ENCODE data around the gene CCDC167.

CCDC167 gene

GRCh38 chr6:37538107-37538506, 38.4 kb upstream of the CCDC167 start:
- H3K9me3 Mint-ChIP-seq = no peaks in the 10 kb centered on the region
- H3K36me3 Mint-ChIP-seq (ENCODE audit: low read depth) = no peaks in the 10 kb centered on the region
- no peak overlapping the region for H3K27ac Mint-ChIP-seq
- H3K4me3 Mint-ChIP-seq = no peak overlapping the region
- peaks cover 30% of the 10 kb centered on the region for H3K4me1 Mint-ChIP-seq
- no peak for DNase-seq
- peaks cover 80% of the 10 kb centered on the region for H3K27me3 Mint-ChIP-seq (ENCODE audit: low read depth, poor library complexity)
- TF ChIP-seq CTCF (IDR thresholded peaks at IDR 0.05) = no peak

GRCh38 chr6:37537548-37537947, 37.9 kb upstream of the CCDC167 start:
- no peak for TF ChIP-seq CTCF (IDR thresholded peaks at IDR 0.05)
- peaks cover 83% of the 10 kb centered on the region for H3K27me3 Mint-ChIP-seq (ENCODE audit: low read depth, poor library complexity)
- H3K4me3 Mint-ChIP-seq = no peak overlapping the region
- DNase-seq = no peak
- H3K9me3 Mint-ChIP-seq = no peaks in the 10 kb centered on the region
- H3K36me3 Mint-ChIP-seq (ENCODE audit: low read depth) = no peaks in the 10 kb centered on the region
- H3K27ac Mint-ChIP-seq = no peak overlapping the region
- peaks cover 30% of the 10 kb centered on the region for H3K4me1 Mint-ChIP-seq

- no peak for TF ChIP-seq CTCF (IDR thresholded peaks at IDR 0.05)
- Mint-ChIP-seq H3K27ac (no peak overlapping the region), H3K4me3 (no peak overlapping the region), H3K36me3 (ENCODE audit: low read depth) (no peaks in the 10 kb centered on the region), H3K27me3 (ENCODE audit: low read depth, poor library complexity) (peaks cover 91% of the 10 kb centered on the region), H3K4me1 (peaks cover 30% of the 10 kb centered on the region), H3K9me3 (no peaks in the 10 kb centered on the region)
- DNase-seq = peak; percentile 39
These were observed 36.9 kb upstream of the CCDC167 start for GRCh38 chr6:37536491-37537190.

- no peaks in the 10 kb centered on the region for H3K36me3 Mint-ChIP-seq (ENCODE audit: low read depth)
- H3K4me3 Mint-ChIP-seq = peak overlapping the region; percentile 68
- H3K9me3 Mint-ChIP-seq = no peaks in the 10 kb centered on the region
- H3K27me3 Mint-ChIP-seq (ENCODE audit: low read depth, poor library complexity) = peaks cover 91% of the 10 kb centered on the region
- H3K27ac Mint-ChIP-seq = no peak overlapping the region
- peaks cover 30% of the 10 kb centered on the region for H3K4me1 Mint-ChIP-seq
- no peak for TF ChIP-seq CTCF (IDR thresholded peaks at IDR 0.05)
- peak; percentile 60 for DNase-seq
These were observed 36.2 kb upstream of the CCDC167 start for GRCh38 chr6:37535759-37536490.

- Mint-ChIP-seq H3K9me3 (no peaks in the 10 kb centered on the region), H3K4me1 (peaks cover 29% of the 10 kb centered on the region), H3K4me3 (peak overlapping the region; percentile 68), H3K27ac (no peak overlapping the region), H3K27me3 (ENCODE audit: low read depth, poor library complexity) (peaks cover 97% of the 10 kb centered on the region), H3K36me3 (ENCODE audit: low read depth) (no peaks in the 10 kb centered on the region)
- TF ChIP-seq CTCF (IDR thresholded peaks at IDR 0.05) = no peak
- no peak for DNase-seq
These were observed 35.7 kb upstream of the CCDC167 start for GRCh38 chr6:37535428-37535758.

GRCh38 chr6:37534893-37535292, 35.2 kb upstream of the CCDC167 start:
- Mint-ChIP-seq H3K36me3 (ENCODE audit: low read depth) (no peaks in the 10 kb centered on the region), H3K4me3 (no peak overlapping the region)

More at GRCh38 chr6:37534893-37535292, 35.2 kb upstream of the CCDC167 start:
- peaks cover 24% of the 10 kb centered on the region for H3K4me1 Mint-ChIP-seq
- no peaks in the 10 kb centered on the region for H3K9me3 Mint-ChIP-seq
- no peak for DNase-seq
- TF ChIP-seq CTCF (IDR thresholded peaks at IDR 0.05) = no peak
- no peak overlapping the region for H3K27ac Mint-ChIP-seq
- peaks cover 97% of the 10 kb centered on the region for H3K27me3 Mint-ChIP-seq (ENCODE audit: low read depth, poor library complexity)

Measured in nephron progenitor cell (in vitro differentiated cells).